ENCODE results near the gene L2HGDH.
A peak's percentile ranks its signal among the peaks of the same experiment; 100 is the strongest.

L2HGDH gene

GRCh38 chr14:50272498-50272897, 39.5 kb downstream of the L2HGDH start:
- no peak for DNase-seq

- DNase-seq, result no peak
Observed at GRCh38 chr14:50270932-50271331, 41.1 kb downstream of the L2HGDH start.

GRCh38 chr14:50265029-50265428, 47.0 kb downstream of the L2HGDH start:
- DNase-seq, result no peak

GRCh38 chr14:50263321-50263720, 48.7 kb downstream of the L2HGDH start:
- no peak for DNase-seq

GRCh38 chr14:50262865-50263264, 49.2 kb downstream of the L2HGDH start:
- no peak for DNase-seq

GRCh38 chr14:50260511-50260910, 51.5 kb downstream of the L2HGDH start:
- peak; percentile 21 to 69 for DNase-seq

- DNase-seq, result peak in 1 of 2 experiments; percentile 2
Observed at GRCh38 chr14:50260072-50260471, 52.0 kb downstream of the L2HGDH start.

GRCh38 chr14:50257732-50258131, 54.3 kb downstream of the L2HGDH start:
- no peak for DNase-seq

- no peak for DNase-seq
Observed at GRCh38 chr14:50254248-50254647, 57.8 kb downstream of the L2HGDH start.

- no peak for DNase-seq
Observed at GRCh38 chr14:50249136-50249775, 62.8 kb downstream of the L2HGDH start.

GRCh38 chr14:50247245-50247644, 64.8 kb downstream of the L2HGDH start:
- no peak for DNase-seq

- no peak for DNase-seq
Observed at GRCh38 chr14:50242566-50243310, 69.3 kb downstream of the L2HGDH start.

GRCh38 chr14:50242096-50242495, 69.9 kb downstream of the L2HGDH start:
- no peak for DNase-seq

- peak; percentile 61 to 66 for DNase-seq
Observed at GRCh38 chr14:50237427-50237826, 74.6 kb downstream of the L2HGDH start.

- no peak for DNase-seq
Observed at GRCh38 chr14:50233951-50234250, 78.1 kb downstream of the L2HGDH start.

GRCh38 chr14:50233166-50233950, 78.7 kb downstream of the L2HGDH start:
- DNase-seq, result no peak

GRCh38 chr14:50232276-50232642, 79.8 kb downstream of the L2HGDH start:
- peak in 1 of 2 experiments; percentile 30 for DNase-seq

- peak; percentile 77 to 79 for DNase-seq
Observed at GRCh38 chr14:50231475-50232275, 80.4 kb downstream of the L2HGDH start, which contains the start of gene SOS2. Gene SOS2, minus strand, starts transcription at chr14:50231578. Its CDS starts 295 bp downstream, at chr14:50231283.

- peak; percentile 42 to 66 for DNase-seq
Observed at GRCh38 chr14:50230701-50231474, 81.1 kb downstream of the L2HGDH start.

- DNase-seq, result peak in 1 of 2 experiments; percentile 43
Observed at GRCh38 chr14:50230401-50230700, 81.7 kb downstream of the L2HGDH start.

GRCh38 chr14:50229681-50230080, 82.3 kb downstream of the L2HGDH start:
- peak in 1 of 2 experiments; percentile 15 for DNase-seq

GRCh38 chr14:50228313-50228712, 83.7 kb downstream of the L2HGDH start:
- no peak for DNase-seq

Measured in Kasumi-1 (cell line).